ENCODE data around the gene YPEL2. TPM values are rescaled to one million over a fixed set of nuclear protein-coding genes. Genes with fewer than 3 reads are reported as not detected.
A peak's percentile ranks its signal among the peaks of the same experiment; 100 is the strongest.
"Not testable (repeated sequence)": the region's sequence is repeated elsewhere in the genome, so short reads cannot be mapped to it uniquely, and the experiment has no call there.

YPEL2 gene
- total RNA-seq, 2 donors from 2014 or later: 17.2 to 25.7 TPM

DNA sequence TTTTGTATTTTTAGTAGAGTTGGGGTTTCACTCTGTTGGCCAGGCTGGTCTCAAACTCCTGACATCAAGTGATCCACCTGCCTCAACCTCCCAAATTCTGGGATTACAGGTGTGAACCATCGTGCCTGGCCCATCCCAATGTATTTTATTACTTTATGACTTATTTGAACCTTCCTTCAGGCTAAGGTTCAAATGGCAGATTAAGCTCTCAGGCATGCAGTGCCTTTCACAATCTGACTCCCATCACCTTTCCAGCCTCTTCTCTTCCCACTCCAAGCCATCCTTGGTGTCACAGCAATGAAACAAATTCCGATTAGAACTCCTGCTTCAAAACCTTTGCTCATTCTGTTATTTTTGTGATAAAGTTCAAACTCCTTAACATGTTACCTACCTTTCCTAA, 26.6 kb upstream of the YPEL2 start:
- Histone ChIP-seq H3K27me3 (no peaks in the 10 kb centered on the region), H3K4me3 (no peak overlapping the region), H3K27ac (no peak overlapping the region), H3K4me1 (no peaks in the 10 kb centered on the region), H3K36me3 (no peaks in the 10 kb centered on the region), H3K9me3 (no peaks in the 10 kb centered on the region), H3K9ac (ENCODE audit: low read depth in 2 of 2, low read length in 2 of 2) (no peak overlapping the region)
- TF ChIP-seq, protein P1, sequence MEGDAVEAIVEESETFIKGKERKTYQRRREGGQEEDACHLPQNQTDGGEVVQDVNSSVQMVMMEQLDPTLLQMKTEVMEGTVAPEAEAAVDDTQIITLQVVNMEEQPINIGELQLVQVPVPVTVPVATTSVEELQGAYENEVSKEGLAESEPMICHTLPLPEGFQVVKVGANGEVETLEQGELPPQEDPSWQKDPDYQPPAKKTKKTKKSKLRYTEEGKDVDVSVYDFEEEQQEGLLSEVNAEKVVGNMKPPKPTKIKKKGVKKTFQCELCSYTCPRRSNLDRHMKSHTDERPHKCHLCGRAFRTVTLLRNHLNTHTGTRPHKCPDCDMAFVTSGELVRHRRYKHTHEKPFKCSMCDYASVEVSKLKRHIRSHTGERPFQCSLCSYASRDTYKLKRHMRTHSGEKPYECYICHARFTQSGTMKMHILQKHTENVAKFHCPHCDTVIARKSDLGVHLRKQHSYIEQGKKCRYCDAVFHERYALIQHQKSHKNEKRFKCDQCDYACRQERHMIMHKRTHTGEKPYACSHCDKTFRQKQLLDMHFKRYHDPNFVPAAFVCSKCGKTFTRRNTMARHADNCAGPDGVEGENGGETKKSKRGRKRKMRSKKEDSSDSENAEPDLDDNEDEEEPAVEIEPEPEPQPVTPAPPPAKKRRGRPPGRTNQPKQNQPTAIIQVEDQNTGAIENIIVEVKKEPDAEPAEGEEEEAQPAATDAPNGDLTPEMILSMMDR (IDR thresholded peaks at IDR 0.05): no peak
- intact Hi-C loops (cut with DNase I): loop anchor here (10.0 kb wide), 1 partner anchor 250 kb away; no protein-coding TSS in a partner anchor
- DNase-seq: no peak

DNA sequence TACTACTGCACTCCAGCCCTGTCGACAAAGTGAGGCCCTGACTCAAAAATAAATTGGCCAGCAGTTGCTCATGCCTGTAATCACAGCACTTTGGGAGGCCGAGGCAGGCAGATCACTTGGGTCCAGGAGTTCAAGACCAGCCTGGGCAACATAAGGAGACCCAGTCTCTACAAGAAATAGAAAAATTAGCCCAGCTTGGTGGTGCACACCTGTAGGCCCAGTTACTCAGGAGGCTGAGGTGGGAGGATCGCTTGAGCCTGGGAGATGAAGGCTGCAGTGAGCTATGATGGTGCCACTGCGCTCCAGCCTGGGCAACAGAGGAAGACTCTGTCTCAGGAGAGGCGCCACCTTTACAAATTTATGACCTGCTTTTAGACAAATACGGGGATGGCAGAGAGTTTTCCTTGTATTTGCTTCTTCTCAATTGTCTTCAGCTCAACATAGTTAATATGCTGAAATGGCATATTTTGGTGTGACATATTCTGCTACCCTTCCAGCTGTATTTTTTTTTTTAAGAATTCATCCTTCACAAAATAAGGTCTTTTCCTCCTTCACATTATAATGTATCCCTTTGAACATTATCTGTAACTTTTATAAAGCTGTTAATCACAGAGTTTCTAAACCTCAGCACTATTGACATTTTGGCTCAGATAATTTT, 21.1 kb upstream of the YPEL2 start:
- DNase-seq: no peak
- intact Hi-C loops (cut with DNase I): loop anchor here (5.0 kb wide), 1 partner anchor 132 kb away; no protein-coding TSS in a partner anchor

DNA sequence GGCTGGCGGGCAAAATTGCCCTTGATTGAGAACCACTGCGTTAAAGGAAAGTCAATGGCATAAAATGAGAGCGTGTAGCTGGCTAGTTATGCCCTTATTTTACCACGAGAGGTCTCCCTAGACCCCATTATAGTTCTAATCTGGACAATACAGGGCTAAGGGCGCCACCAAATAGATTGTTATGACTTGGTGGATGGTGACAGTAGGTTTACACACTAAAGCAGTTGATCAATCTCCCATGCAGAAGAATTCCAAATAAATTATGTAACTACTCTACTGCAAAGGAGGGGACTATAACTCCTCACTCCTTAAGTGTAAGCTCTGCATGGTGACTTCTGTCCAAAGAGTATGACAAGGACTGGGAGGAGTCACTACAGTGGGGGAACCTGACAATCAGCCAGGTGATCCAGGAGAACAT, 20.4 kb upstream of the YPEL2 start:
- Histone ChIP-seq H3K27me3 (no peaks in the 10 kb centered on the region), H3K9ac (ENCODE audit: low read depth in 2 of 2, low read length in 2 of 2) (no peak overlapping the region), H3K27ac (no peak overlapping the region), H3K9me3 (no peaks in the 10 kb centered on the region), H3K4me1 (no peaks in the 10 kb centered on the region), H3K36me3 (no peaks in the 10 kb centered on the region), H3K4me3 (no peak overlapping the region)
- intact Hi-C loops (cut with DNase I): loop anchor here (5.0 kb wide), 1 partner anchor 131 kb away; no protein-coding TSS in a partner anchor
- TF ChIP-seq, protein P1 (IDR thresholded peaks at IDR 0.05): peak; percentile 82
- DNase-seq: peak; percentile 58

More for the DNA sequence above, 21.1 kb upstream of the YPEL2 start:
- TF ChIP-seq, protein P1 (IDR thresholded peaks at IDR 0.05): no peak
- H3K27me3 ChIP-seq: no peaks in the 10 kb centered on the region
- H3K4me1 ChIP-seq: no peaks in the 10 kb centered on the region
- H3K9ac ChIP-seq (ENCODE audit: low read depth in 2 of 2, low read length in 2 of 2): no peak overlapping the region
- no peak overlapping the region for H3K27ac ChIP-seq
- H3K4me3 ChIP-seq: no peak overlapping the region
- H3K9me3 ChIP-seq: no peaks in the 10 kb centered on the region
- H3K36me3 ChIP-seq: no peaks in the 10 kb centered on the region

DNA sequence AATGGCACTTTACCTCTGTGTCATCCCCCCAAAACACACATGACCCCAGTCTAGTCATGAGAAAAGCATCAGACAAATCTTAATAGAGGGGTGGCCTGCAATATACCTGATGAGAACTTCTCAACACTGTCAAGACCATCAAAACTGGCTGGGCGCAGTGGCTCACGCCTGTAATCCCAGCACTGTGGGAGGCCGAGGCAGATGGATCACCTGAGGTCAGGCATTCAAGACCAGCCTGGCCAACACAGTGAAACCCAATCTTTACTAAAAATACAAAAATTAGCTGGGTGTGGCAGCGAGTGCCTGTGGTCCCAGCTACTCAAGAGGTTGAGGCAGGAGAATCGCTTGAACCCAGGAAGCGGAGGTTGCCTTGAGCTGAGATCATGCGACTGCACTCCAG, 19.9 kb upstream of the YPEL2 start:
- H3K9me3 ChIP-seq; H3K27ac ChIP-seq; H3K4me3 ChIP-seq; DNase-seq; H3K9ac ChIP-seq (ENCODE audit: low read depth in 2 of 2, low read length in 2 of 2); H3K27me3 ChIP-seq; H3K4me1 ChIP-seq; H3K36me3 ChIP-seq: not testable (repeated sequence)
- intact Hi-C loops (cut with DNase I): loop anchor here (5.0 kb wide), 1 partner anchor 131 kb away; no protein-coding TSS in a partner anchor

DNA sequence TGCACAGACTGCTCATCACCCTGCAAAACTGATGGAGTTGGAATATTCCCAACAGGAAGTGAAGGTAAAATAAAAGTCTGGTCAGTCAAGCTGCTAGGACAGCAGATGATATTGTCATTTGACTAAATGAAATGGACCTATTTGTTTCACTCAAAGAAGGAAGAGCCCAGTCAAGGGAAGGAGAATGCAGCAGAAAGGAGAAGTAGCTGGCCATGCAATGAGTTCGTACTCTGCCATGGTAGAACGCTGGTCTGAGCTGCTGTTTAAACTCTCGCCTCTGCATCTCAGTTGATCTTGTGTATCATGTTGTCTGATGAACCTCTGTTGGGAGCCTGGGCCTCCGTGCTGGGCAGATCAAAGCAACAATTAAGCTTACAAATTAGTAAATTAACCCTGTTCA, 15.6 kb upstream of the YPEL2 start:
- H3K36me3 ChIP-seq: no peaks in the 10 kb centered on the region
- H3K9ac ChIP-seq (ENCODE audit: low read depth in 2 of 2, low read length in 2 of 2): no peak overlapping the region
- no peaks in the 10 kb centered on the region for H3K27me3 ChIP-seq
- H3K4me3 ChIP-seq: no peak overlapping the region
- H3K9me3 ChIP-seq: no peaks in the 10 kb centered on the region
- TF ChIP-seq, protein P1 (IDR thresholded peaks at IDR 0.05): no peak
- no peaks in the 10 kb centered on the region for H3K4me1 ChIP-seq
- intact Hi-C loops (cut with DNase I): no loop called here
- DNase-seq: no peak
- H3K27ac ChIP-seq: no peak overlapping the region

All from colonic mucosa (tissue), 4 donors.